ENCODE data around the gene ATAD1. TPM values are rescaled to one million over a fixed set of nuclear protein-coding genes. Genes with fewer than 3 reads are reported as not detected.

The ATAD1 gene
- total and polyA plus RNA-seq, 2 of the 8 experiments (the other 6 are each of a cell fraction or from before 2014, with no cell fraction given) = 8.9 to 35.3 TPM

DNA sequence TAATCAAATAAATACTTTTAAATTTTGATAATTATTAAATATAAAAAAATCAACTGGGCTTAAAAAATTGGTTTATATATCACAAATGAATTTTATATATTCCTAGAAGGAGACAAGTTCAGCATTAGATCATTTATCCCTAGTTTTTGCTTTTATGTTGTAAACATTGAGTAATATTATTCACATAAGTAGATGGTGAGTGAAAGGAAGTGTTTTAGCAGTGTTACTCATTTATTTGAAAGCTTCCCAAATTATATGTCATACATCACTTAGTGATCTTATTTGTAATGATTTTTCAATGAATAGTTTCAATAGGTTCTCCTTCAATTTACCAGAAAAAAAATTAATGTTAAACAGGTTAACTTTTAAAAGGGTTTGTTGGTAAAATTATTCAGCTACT, 29.5 kb upstream of the ATAD1 start:
- no peak overlapping the region for H2BK20ac ChIP-seq (ENCODE audit: low read length)
- no peak for TF ChIP-seq BCL11A (IDR thresholded peaks at IDR 0.05; ENCODE audit: low read depth in 2 of 2, low read length in 2 of 2)
- TF ChIP-seq CBX5 (IDR thresholded peaks at IDR 0.05; ENCODE audit: low read depth, low read length) = no peak
- TF ChIP-seq FOSL1 (IDR thresholded peaks at IDR 0.05; ENCODE audit: insufficient read depth, low read depth, low read length) = no peak
- no peak for TF ChIP-seq CTBP2 (IDR thresholded peaks at IDR 0.05; ENCODE audit: borderline replicate concordance, insufficient read depth, insufficient read length, low read length)
- TF ChIP-seq BRCA1 (IDR thresholded peaks at IDR 0.05; ENCODE audit: low read depth, low read length) = no peak
- TF ChIP-seq CHD2 (IDR thresholded peaks at IDR 0.05; ENCODE audit: low read length) = no peak
- no peak for TF ChIP-seq KDM5A (IDR thresholded peaks at IDR 0.05; ENCODE audit: low read length)
- no peak for TF ChIP-seq MAFK (IDR thresholded peaks at IDR 0.05; ENCODE audit: low read depth, low read length)
- no peak overlapping the region for H2AFZ ChIP-seq (ENCODE audit: low read length)
- no peak overlapping the region for H2BK12ac ChIP-seq (ENCODE audit: low read depth, low read length)
- no peak overlapping the region for H2BK120ac ChIP-seq (replicated peaks; ENCODE audit: low read depth, low read length)
- ChIA-PET CTCF (ENCODE audit: partially characterized antibody) (interaction anchor here (1.1 kb wide), 1 partner anchor 29 kb away, joined by 4 read pairs; the partner anchor contains the start of gene ATAD1), POLR2A (ENCODE audit: partially characterized antibody) (interaction anchor here (1.3 kb wide), 1 partner anchor 14 kb away, joined by 3 read pairs; no protein-coding TSS in a partner anchor)
- no peak overlapping the region for H3K4me2 ChIP-seq (ENCODE audit: insufficient read depth in 1 of 2, low read depth in 2 of 2, low read length in 2 of 2)
- no peaks in the 10 kb centered on the region for H3K79me1 ChIP-seq (ENCODE audit: low read depth, low read length)
- H3K23me2 ChIP-seq (ENCODE audit: low read depth, low read length) = no peaks in the 10 kb centered on the region
- no peak overlapping the region for H2BK5ac ChIP-seq (ENCODE audit: low read depth, low read length)
- DNase-seq (ENCODE audit: low read depth in 1 of 2, low spot score in 2 of 2) (no peak), FAIRE-seq (no peak)
- no peaks in the 10 kb centered on the region for H3K27me3 ChIP-seq (replicated peaks in 1 of 4; ENCODE audit: control insufficient read depth in 3 of 4, extremely low read depth in 1 of 4, insufficient read depth in 3 of 4, low read length in 3 of 4)
- H3K9me3 ChIP-seq (ENCODE audit: insufficient read depth in 2 of 2, low read depth in 1 of 2, low read length in 1 of 2) = no peaks in the 10 kb centered on the region
- H2AK5ac ChIP-seq (ENCODE audit: low read depth, low read length) = no peak overlapping the region
- H3K56ac ChIP-seq (replicated peaks; ENCODE audit: insufficient read length, low read depth, low read length) = no peak overlapping the region
- H3K14ac ChIP-seq (ENCODE audit: insufficient read length) = no peak overlapping the region
- H4K5ac ChIP-seq (ENCODE audit: insufficient read length, low read depth, low read length) = no peak overlapping the region
- no peak overlapping the region for H4K8ac ChIP-seq (ENCODE audit: extremely low read depth, insufficient read depth, low read length)
- H4K91ac ChIP-seq (replicated peaks; ENCODE audit: insufficient read length, low read length) = no peak overlapping the region
- H3K36me3 ChIP-seq (ENCODE audit: control insufficient read depth in 2 of 4, insufficient read depth in 4 of 4, low read length in 3 of 4) = no peaks in the 10 kb centered on the region
- no peak overlapping the region for H3K9ac ChIP-seq (replicated peaks in 1 of 4; ENCODE audit: extremely low read depth in 1 of 4, low read depth in 3 of 4, low read length in 3 of 4)
- H4K20me1 ChIP-seq (replicated peaks in 1 of 2; ENCODE audit: control insufficient read depth in 1 of 2, insufficient read depth in 2 of 2, low read length in 2 of 2) = no peaks in the 10 kb centered on the region
- H3K27ac ChIP-seq (ENCODE audit: low read depth, low read length) = no peak overlapping the region
- no peak overlapping the region for H3K4ac ChIP-seq (replicated peaks; ENCODE audit: insufficient read length, low read depth, low read length)
- no peaks in the 10 kb centered on the region for H3K4me1 ChIP-seq (replicated peaks in 1 of 4; ENCODE audit: control insufficient read depth in 3 of 4, insufficient read depth in 4 of 4, low read length in 3 of 4)
- H3K4me3 ChIP-seq (ENCODE audit: extremely low read depth in 1 of 4, insufficient read depth in 2 of 4, low read depth in 3 of 4, low read length in 4 of 4) = no peak overlapping the region
- H2BK15ac ChIP-seq (ENCODE audit: low read length) = no peak overlapping the region
- no peak overlapping the region for H3K23ac ChIP-seq (ENCODE audit: insufficient read length)
- no peak overlapping the region for H3K18ac ChIP-seq (ENCODE audit: extremely low read depth, low read length)
- H3K79me2 ChIP-seq (ENCODE audit: control insufficient read depth in 1 of 2, insufficient read depth in 2 of 2, low read length in 2 of 2) = no peaks in the 10 kb centered on the region

All from H1 (cell line).